PC-3 (cell line): ENCODE measurements around the gene RHOBTB1. TPM values are rescaled to one million over a fixed set of nuclear protein-coding genes. Genes with fewer than 3 reads are reported as not detected.
"Not testable (repeated sequence)": the region's sequence is repeated elsewhere in the genome, so short reads cannot be mapped to it uniquely, and the experiment has no call there.

Experiments used
- ATAC-seq: fragments of 200-7000 bp; cut with Tn5 transposase; 2 replicates; pipeline ENCODE4 v1.9.1; 2020; ENCODE audit warnings: mild to moderate bottlenecking, moderate library complexity
- BruUV-seq: library from RNA; stranded (reverse); fragments of 400-500 nt; replicated peaks from 2 replicates; lab custom pipeline; 2021; lab: Mats Ljungman, UMichigan
- CTCF ChIA-PET: fragments of 300-600 bp; sonication (Branson Sonifier 250); formaldehyde crosslinking; loops from one replicate; lab custom pipeline; 2022; ENCODE audit warnings: antibody characterized with exemption; lab: Charles Lee
- POLR2A ChIA-PET: fragments of 300-600 bp; sonication (Branson Sonifier 250); formaldehyde crosslinking; loops from one replicate; lab custom pipeline; 2022; ENCODE audit warnings: antibody characterized with exemption; ENCODE audit not compliant: unreplicated experiment; lab: Charles Lee
- DNase-seq: peaks from one replicate; pipeline ENCODE4 v3.0.0-alpha.2; 2015
- H2AFZ ChIP-seq: fragments of 300-600 bp; sonication (generic); 2 replicates; pipeline ENCODE4 v1.6.0; 2016; ENCODE audit warnings: antibody characterized with exemption, low read length
- H3F3A ChIP-seq: fragments of 300-600 bp; sonication (generic); one replicate; pipeline ENCODE4 v1.6.0; 2017; ENCODE audit warnings: antibody characterized with exemption, low read length, control low read depth, mild to moderate bottlenecking; ENCODE audit not compliant: unreplicated experiment
- H3K27ac ChIP-seq: fragments of 300-600 bp; sonication (generic); 2 replicates; pipeline ENCODE4 v1.5.1; 2016; ENCODE audit warnings: mild to moderate bottlenecking, low read length
- H3K27me3 ChIP-seq: fragments of 300-600 bp; sonication (generic); 2 replicates; pipeline ENCODE4 v1.6.1; 2016; ENCODE audit warnings: low read length, mixed read lengths
- H3K36me3 ChIP-seq: fragments of 300-600 bp; sonication (generic); 2 replicates; pipeline ENCODE4 v1.6.1; 2016; ENCODE audit warnings: low read depth, mixed run types, low read length, mixed read lengths
- H3K4me1 ChIP-seq: fragments of 300-600 bp; sonication (generic); 2 replicates; pipeline ENCODE4 v1.5.1; 2016; ENCODE audit warnings: low read length; ENCODE audit not compliant: insufficient read depth
- H3K4me2 ChIP-seq: fragments of 300-600 bp; sonication (generic); 2 replicates; pipeline ENCODE4 v1.6.0; 2016; ENCODE audit warnings: low read length
- H3K4me3 ChIP-seq: fragments of 300-600 bp; sonication (generic); 2 replicates; pipeline ENCODE4 v1.5.1; 2016; ENCODE audit warnings: mild to moderate bottlenecking, low read length, mixed read lengths
- H3K79me2 ChIP-seq: fragments of 300-600 bp; sonication (generic); 2 replicates; pipeline ENCODE4 v1.6.1; 2017; ENCODE audit warnings: low read length, mixed read lengths
- H3K9ac ChIP-seq: fragments of 300-600 bp; sonication (generic); 2 replicates; pipeline ENCODE4 v1.6.0; 2016; ENCODE audit warnings: mild to moderate bottlenecking, low read length
- H3K9me2 ChIP-seq: fragments of 300-600 bp; sonication (generic); replicated peaks from 2 replicates; pipeline ENCODE4 v1.6.1; 2016; ENCODE audit warnings: mixed run types, low read length, mixed read lengths
- H3K9me3 ChIP-seq: fragments of 300-600 bp; sonication (generic); 2 replicates; pipeline ENCODE4 v1.6.1; 2016; ENCODE audit warnings: low read length, mixed read lengths
- H4K20me1 ChIP-seq: fragments of 300-600 bp; sonication (generic); 2 replicates; pipeline ENCODE4 v1.6.1; 2016; ENCODE audit warnings: low read length, mixed read lengths
- CTCF ChIP-seq: fragments of 300-600 bp; sonication (generic); conservative IDR thresholded peaks from 2 replicates; pipeline ENCODE4 v1.5.1; 2017; ENCODE audit warnings: antibody characterized with exemption, low read depth, mild to moderate bottlenecking, low read length
- EZH2 ChIP-seq: fragments of 300-600 bp; sonication (generic); IDR thresholded peaks from one replicate; pipeline ENCODE4 v1.6.1; 2017; ENCODE audit warnings: antibody characterized with exemption, mild to moderate bottlenecking, low read length; ENCODE audit not compliant: unreplicated experiment
- EZH2phosphoT487 ChIP-seq: fragments of 300-600 bp; sonication (generic); IDR thresholded peaks from 2 replicates; pipeline ENCODE4 v1.6.1; 2018; ENCODE audit warnings: mild to moderate bottlenecking, antibody characterized with exemption, low read length, borderline replicate concordance
- intact Hi-C: fragments of 100-400 bp; cut with micrococcal nuclease; formaldehyde crosslinking; loops from 2 replicates; pipeline ENCODE4 v1.9.0; 2023
- total RNA-seq: library from RNA; depleted of rRNA; stranded (reverse); fragments of >200 nt; gene quantifications from 2 replicates; pipeline ENCODE4 v1.2.3, GENCODE V29; 2014

The RHOBTB1 gene
- total RNA-seq, 1 experiment from 2014 or later = 6.7 TPM

DNA sequence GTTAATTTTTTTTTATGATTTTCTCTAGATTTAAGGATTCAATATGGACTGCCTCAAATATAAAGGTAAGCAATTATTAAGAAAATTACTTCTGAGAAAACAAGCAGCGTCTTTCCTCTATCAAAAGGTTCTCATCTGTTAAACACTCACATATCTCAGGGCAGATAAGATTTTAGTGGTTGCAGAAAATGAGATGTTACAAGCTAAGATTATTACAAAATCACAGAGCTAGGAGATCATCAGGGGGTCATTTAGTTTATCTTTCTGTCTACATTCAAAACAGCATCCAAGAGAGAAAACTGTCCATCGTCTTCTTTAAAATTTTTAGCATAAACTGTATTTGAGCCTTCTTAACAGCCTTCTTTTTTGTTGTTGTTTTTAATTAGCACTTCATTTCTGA lies 29.1 kb upstream of the RHOBTB1 start:
- H3K4me1 ChIP-seq = peaks cover 43% of the 10 kb centered on the region
- H3K4me2 ChIP-seq = no peak overlapping the region
- H3K27ac ChIP-seq = no peak overlapping the region
- CTCF ChIA-PET = no interaction called here
- no peaks in the 10 kb centered on the region for H3K79me2 ChIP-seq
- no peak overlapping the region for H3K4me3 ChIP-seq
- no peaks in the 10 kb centered on the region for H3K9me3 ChIP-seq
- no peaks in the 10 kb centered on the region for H3K36me3 ChIP-seq
- H3K9ac ChIP-seq = no peak overlapping the region
- no TSS peak for BruUV-seq
- no peak overlapping the region for H2AFZ ChIP-seq
- peaks cover 1% of the 10 kb centered on the region for H3F3A ChIP-seq
- H3K27me3 ChIP-seq = no peaks in the 10 kb centered on the region
- no peak for DNase-seq
- H4K20me1 ChIP-seq = no peaks in the 10 kb centered on the region
- no peak for ATAC-seq
- H3K9me2 ChIP-seq = 0 out of 2 replicates have a peak, but pooled peaks cover 3% of the 10 kb centered on the region
- POLR2A ChIA-PET = no interaction called here
- TF ChIP-seq EZH2 = no peak
- no peak for TF ChIP-seq CTCF
- TF ChIP-seq EZH2phosphoT487 = no peak
- intact Hi-C loops = no loop called here

- H4K20me1 ChIP-seq, ATAC-seq, H3F3A ChIP-seq, H2AFZ ChIP-seq, H3K9me2 ChIP-seq, H3K36me3 ChIP-seq, DNase-seq, BruUV-seq, H3K9me3 ChIP-seq, H3K27me3 ChIP-seq, POLR2A ChIA-PET, H3K4me2 ChIP-seq, H3K79me2 ChIP-seq, H3K9ac ChIP-seq, intact Hi-C loops, H3K27ac ChIP-seq, H3K4me3 ChIP-seq, CTCF ChIA-PET: not testable (repeated sequence)
- H3K4me1 ChIP-seq = peaks cover 38% of the 10 kb centered on the region
These were observed 28.2 kb upstream of the RHOBTB1 start for GRCh38 chr10:60972181-60972580.

DNA sequence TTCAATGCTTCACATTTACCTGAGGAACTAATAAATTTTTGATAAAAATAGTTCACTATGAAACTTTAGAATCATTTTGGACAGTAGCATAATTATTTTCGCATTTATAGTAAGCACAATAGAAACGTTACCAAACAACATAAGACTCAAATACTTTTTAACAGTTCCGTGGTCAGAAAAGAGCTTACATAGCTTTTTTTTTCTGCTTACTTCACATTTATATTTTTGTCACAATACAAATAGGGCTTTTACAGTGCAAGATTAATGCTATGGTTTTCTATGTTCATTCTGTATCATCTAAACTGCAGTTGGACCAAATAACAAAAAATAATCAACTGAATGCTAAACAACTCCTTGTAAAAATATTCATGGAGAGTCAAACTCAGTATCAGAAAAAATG lies 26.5 kb upstream of the RHOBTB1 start:
- Histone ChIP-seq H3K9ac (no peak overlapping the region), H3K4me2 (no peak overlapping the region), H3F3A (no peaks in the 10 kb centered on the region), H3K27ac (no peak overlapping the region), H3K4me3 (no peak overlapping the region), H4K20me1 (no peaks in the 10 kb centered on the region), H3K36me3 (no peaks in the 10 kb centered on the region), H3K79me2 (no peaks in the 10 kb centered on the region), H3K9me3 (no peaks in the 10 kb centered on the region), H3K9me2 (0 out of 2 replicates have a peak, but pooled peaks cover 5% of the 10 kb centered on the region), H3K4me1 (peaks cover 30% of the 10 kb centered on the region), H3K27me3 (no peaks in the 10 kb centered on the region), H2AFZ (no peak overlapping the region)
- CTCF ChIA-PET = no interaction called here
- POLR2A ChIA-PET = interaction anchor here (0.6 kb wide), 1 partner anchor 420 kb away, joined by 4 read pairs; no protein-coding TSS in a partner anchor
- BruUV-seq = no TSS peak
- ATAC-seq = no peak
- TF ChIP-seq EZH2 (no peak), EZH2phosphoT487 (no peak), CTCF (no peak)
- intact Hi-C loops = no loop called here
- no peak for DNase-seq
